PFSK-1 (cell line): ENCODE data around the gene CTSE.

Experiments used
- SIN3A ChIP-seq: IDR thresholded peaks from 2 replicates; pipeline ENCODE4 v1.6.1; 2012; ENCODE audit warnings: mild to moderate bottlenecking, low read length, moderate library complexity, borderline replicate concordance; ENCODE audit not compliant: insufficient read depth
- TF ChIP-seq, protein P1 (sequence below), 2 experiments: IDR thresholded peaks; 2 replicates each; pipeline versions ENCODE4 v1.6.1 to v1.8.0; 2011 to 2012; ENCODE audit warnings: low read depth in 2 of 2, low read length in 2 of 2, control low read depth in 1 of 2, inconsistent platforms in 1 of 2, mild to moderate bottlenecking in 1 of 2, moderate library complexity in 1 of 2; ENCODE audit not compliant: insufficient read depth in 1 of 2

DNA sequence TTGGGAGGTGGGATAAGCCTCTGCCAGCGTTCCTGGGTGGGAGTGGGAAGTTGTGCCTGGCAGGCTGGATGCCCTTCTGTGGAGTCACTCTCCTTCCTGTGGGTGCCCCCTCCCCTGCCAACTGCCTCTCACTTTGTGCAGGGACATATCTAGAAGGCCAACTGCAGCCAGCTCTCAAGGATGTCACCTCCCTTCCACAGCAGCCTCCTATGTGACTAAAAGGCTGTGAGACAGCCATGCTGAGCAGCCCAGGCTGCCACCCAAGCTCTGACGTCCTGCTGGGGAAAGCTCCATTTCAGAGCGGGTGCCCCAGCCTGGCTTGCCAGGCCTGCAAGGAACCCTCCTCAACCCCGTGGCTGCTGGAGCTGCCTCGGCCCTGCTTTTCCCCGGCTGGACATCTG, 60.9 kb downstream of the CTSE start:
- TF ChIP-seq, protein P1, sequence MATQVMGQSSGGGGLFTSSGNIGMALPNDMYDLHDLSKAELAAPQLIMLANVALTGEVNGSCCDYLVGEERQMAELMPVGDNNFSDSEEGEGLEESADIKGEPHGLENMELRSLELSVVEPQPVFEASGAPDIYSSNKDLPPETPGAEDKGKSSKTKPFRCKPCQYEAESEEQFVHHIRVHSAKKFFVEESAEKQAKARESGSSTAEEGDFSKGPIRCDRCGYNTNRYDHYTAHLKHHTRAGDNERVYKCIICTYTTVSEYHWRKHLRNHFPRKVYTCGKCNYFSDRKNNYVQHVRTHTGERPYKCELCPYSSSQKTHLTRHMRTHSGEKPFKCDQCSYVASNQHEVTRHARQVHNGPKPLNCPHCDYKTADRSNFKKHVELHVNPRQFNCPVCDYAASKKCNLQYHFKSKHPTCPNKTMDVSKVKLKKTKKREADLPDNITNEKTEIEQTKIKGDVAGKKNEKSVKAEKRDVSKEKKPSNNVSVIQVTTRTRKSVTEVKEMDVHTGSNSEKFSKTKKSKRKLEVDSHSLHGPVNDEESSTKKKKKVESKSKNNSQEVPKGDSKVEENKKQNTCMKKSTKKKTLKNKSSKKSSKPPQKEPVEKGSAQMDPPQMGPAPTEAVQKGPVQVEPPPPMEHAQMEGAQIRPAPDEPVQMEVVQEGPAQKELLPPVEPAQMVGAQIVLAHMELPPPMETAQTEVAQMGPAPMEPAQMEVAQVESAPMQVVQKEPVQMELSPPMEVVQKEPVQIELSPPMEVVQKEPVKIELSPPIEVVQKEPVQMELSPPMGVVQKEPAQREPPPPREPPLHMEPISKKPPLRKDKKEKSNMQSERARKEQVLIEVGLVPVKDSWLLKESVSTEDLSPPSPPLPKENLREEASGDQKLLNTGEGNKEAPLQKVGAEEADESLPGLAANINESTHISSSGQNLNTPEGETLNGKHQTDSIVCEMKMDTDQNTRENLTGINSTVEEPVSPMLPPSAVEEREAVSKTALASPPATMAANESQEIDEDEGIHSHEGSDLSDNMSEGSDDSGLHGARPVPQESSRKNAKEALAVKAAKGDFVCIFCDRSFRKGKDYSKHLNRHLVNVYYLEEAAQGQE (IDR thresholded peaks at IDR 0.05; ENCODE audit: insufficient read depth in 1 of 2, low read depth in 2 of 2, low read length in 2 of 2) = no peak
- TF ChIP-seq SIN3A = no peak
